GM19239 (cell line): Measurements from ENCODE around the gene ZDHHC17.

ENCODE experiments used
- DNase-seq: peaks from one replicate; pipeline ENCODE4 v3.0.0; 2011; ENCODE audit warnings: low spot score; ENCODE audit not compliant: insufficient read length
- FAIRE-seq: peaks from 2 replicates; lab custom pipeline; 2011; peaks lifted over from hg19 to GRCh38; lab: Jason Lieb, UNC

The ZDHHC17 gene

GRCh38 chr12:76872415-76872814 is 108.5 kb downstream of the ZDHHC17 start:
- FAIRE-seq = no peak
- DNase-seq = no peak

DNA sequence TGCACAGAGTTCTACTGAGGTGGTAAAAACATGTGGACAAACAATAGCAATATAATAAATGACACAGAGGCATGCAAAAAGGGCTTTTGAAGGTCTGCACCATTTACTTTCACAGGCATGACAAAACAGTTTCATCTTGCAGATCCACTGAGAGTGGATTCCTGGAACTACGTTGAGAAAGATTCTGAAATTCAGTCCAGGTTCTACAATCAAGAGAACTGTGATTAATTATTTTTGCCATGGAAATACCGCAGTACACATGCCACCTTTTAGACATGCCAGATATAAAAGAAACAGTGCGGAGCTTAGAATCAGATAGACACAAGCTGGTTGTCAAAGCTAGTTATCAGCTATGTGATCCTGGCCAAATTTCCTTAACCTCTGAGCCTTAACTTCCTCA is 110.1 kb downstream of the ZDHHC17 start:
- DNase-seq (no peak), FAIRE-seq (no peak)

GRCh38 chr12:76874491-76875190 is 110.7 kb downstream of the ZDHHC17 start:
- FAIRE-seq = no peak
- no peak for DNase-seq

DNA sequence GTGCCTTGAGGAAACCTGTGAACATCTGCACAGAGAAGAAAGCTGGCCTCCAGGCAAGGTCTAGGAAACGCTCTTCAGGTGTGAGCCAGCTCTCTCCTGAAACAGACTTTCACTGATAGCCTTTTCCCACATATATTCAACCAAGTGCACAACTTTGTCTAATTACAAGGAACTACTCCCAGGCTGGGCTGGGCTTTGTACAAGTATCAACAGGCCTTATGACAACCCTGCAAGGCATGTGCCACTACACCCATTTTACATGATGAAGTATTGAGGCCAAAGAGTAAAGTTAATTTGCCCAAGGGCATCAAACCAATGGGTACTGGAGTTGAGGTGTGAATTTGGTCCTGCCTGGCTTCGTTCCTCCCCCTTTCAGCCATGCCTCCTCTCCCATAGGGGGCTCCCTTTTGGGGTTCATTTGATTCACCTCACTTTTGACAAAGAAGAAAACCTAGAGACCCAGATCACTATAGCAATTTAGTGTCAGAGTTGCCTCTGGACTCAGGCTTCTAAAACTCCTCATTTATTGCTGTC is 112.8 kb downstream of the ZDHHC17 start:
- DNase-seq = no peak

DNA sequence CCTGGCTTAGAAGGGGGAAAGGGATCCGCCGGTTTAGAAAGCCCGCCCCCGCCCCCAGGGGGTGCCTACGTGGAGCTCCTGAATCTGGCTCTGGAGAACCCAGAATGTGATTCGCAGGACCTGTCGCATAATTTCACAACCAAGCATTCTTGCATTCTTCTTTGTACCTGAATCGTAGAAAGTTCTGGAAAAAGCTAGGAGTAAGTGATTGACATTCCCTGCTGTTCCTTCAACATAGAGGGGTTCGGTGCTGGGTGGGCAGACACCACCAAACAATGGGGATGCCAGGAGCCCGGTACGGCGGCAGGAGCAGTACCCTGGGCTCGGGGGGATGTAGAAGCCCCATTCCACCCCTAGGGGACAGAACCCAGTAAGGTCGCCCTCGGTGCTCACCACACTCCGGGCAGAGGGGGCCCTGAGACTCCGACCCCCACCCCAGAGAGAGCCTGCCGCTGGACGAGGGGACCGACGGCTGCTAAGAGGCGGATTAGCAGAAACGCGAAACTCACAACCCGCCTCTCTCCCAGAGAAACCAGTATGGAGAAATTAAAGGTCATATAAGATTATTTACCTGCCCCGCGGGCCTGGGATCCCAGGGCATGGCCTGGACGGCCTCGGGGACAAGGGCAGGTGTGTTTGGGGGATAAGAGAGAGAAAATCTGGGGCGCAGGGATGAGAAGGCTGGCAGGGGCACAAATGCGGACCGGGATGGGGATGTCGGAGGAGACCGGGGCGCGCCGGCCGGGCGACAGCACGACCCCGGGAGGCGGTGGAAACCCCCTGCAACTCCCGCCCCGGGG is 114.4 kb downstream of the ZDHHC17 start:
- DNase-seq (peak; percentile 20), FAIRE-seq (no peak)

More for the DNA sequence above, 112.8 kb downstream of the ZDHHC17 start:
- no peak for FAIRE-seq

DNA sequence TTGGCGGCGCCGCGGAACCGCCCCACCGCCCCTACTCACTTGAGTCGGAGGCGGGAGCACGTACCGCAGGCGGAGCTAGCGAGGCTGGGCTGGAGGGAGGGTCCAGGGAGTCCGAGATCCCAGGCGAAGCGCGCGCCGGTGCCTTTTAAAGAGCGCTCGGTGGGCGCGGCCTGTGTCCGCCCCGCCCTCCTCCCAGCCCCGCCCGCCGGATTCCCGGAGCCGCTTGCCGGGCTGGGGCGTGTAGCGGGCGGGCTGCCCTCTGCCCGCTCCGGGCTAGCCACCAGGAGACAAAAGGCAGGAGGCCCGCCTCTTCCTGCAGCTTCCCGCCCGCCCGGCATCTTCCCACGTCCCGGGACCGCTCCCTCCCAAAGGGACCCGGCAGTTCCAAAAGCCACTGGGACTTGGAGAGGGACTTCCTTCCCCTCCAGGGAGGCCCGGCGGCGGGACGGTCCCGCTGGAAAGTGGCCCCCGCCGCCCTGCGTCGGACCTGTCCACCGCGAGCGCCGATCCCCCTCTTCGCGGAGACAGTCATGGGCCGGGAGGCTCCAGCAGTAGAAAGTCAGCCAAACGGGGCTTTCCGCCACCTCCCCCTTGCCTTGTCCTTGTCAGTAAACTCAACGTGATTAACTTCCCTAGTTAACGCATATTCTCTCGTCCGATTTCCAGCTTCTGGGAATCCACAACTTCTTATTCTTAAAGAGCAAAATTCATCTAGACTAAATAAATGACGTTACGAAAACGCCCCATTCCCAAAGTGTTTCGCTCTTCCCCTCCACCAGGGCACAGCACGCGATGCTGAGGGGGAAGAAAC is 115.2 kb downstream of the ZDHHC17 start, which contains the start of gene CSRP2:
Gene CSRP2, minus strand, starts transcription at position 121 of the 811 bp plus-strand sequence. CDS start 12,759 bp downstream, outside the sequence.
- peak; percentile 54 for FAIRE-seq
- peak; percentile 68 for DNase-seq

DNA sequence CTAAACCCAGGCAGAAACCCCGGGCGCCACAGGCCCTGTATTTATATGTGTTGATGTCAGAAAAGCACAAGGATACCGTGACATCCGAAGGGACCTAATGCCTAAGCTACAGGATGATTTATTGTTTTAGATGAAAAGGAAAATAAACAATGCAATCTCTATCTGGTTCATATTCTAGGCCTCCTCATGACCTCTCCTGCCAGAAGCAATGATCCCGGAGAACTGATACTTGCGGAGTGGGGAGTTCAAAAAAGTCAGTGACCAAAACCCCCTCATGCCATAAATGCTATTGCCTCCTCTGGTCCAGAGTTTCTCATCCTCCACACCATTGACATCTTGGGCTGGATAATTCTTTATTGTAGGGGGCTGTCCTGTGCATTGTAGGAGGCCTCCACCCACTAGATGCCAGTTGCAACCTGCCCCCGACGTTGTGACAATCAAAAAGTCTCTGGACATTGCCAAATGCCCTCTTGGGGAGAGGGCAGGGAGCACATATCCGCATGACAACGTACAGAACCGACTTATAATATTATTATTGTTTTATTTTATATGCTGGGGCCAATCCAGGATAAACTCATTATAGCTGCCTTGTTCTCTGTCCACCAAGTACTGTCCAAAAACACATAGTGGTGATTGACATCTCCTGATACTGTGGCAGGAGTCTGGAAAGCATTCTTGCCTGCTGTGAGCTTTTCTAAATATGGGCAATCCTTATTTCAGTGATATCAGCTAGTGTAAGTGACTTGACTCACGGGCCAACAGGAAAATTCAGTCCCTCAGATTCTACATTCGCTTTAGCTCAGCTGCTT is 116.0 kb downstream of the ZDHHC17 start:
- DNase-seq (no peak), FAIRE-seq (no peak)

- no peak for FAIRE-seq
- DNase-seq = no peak
These were observed 116.7 kb downstream of the ZDHHC17 start for GRCh38 chr12:76880519-76881023.

DNA sequence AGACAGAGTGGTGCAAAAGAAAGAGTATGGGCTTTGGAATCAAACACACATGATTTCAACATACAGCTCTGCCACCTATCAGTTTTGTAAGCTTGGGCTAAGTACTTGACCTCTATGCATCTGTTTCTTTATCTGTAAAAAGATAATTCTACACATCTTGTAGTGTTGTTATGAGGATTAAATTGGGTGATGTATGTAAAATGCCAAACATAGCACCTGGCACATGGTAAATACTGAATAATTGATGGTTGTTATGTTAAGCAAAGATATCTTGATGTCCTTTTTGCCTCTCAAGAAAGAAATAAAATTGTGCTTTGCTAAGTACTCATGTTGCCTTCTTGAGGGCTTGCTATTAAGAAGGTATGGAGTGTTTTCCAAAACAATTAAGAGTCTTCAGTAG is 117.2 kb downstream of the ZDHHC17 start:
- FAIRE-seq = no peak
- no peak for DNase-seq

GRCh38 chr12:76882367-76882766 is 118.5 kb downstream of the ZDHHC17 start:
- DNase-seq = no peak
- FAIRE-seq = no peak

DNA sequence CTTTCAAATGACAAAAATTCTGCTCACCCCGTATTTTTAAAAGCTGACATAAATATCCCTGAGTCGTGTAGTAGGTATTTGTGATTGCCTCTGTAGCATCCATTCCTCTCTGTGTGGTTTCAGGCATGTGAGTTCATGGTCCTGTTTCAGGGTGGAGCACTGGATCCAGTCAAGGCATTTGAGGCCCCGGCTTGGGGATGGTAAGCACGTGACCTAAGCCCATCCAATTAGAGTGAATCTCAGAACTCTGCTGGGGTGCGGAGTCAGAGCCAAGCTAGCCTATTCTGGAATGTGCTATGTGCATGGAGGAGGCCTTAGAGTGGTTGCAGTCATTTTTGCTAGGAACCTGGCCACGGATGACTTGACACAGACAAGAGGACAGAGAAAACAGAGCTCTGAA is 119.2 kb downstream of the ZDHHC17 start:
- DNase-seq (no peak), FAIRE-seq (no peak)

DNA sequence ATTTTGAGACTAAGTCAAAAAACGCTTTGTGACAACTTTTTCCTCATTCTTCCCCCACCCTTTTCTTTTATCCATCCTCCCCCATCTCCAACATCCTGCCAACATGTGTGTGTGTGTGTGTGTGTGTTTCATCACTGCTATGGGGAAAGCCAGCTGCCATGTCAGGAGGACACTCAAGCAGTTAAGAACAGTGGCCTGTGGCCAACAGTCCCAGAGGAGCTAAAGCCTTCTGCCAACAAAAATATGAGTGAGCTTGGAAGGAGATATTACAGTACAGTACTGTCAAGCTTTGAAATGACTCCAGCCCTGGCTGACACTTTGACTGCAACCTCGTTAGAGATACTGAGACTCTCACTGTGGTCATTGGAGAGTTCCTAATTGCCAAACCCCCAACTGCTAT is 119.9 kb downstream of the ZDHHC17 start:
- DNase-seq = no peak
- FAIRE-seq = no peak

DNA sequence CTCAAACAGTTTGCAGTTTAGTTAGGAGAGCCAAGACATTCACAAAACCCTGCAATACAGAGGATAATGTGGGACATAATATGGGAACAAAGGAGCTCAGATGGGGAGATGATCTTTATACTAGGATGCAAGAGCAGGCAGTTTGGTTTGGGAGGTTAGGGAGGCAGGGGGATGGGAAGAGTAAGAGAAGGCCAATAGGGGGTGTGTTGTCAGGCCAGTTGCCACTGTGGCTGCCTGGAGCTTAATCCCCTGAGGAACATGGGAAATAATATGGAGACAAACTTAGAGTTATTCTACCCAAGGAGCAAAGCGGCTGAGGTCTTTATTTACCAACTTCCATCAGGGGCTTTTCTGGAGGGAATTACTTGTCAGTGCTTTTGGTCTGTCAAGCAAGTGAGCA is 124.9 kb downstream of the ZDHHC17 start:
- DNase-seq (no peak), FAIRE-seq (no peak)

DNA sequence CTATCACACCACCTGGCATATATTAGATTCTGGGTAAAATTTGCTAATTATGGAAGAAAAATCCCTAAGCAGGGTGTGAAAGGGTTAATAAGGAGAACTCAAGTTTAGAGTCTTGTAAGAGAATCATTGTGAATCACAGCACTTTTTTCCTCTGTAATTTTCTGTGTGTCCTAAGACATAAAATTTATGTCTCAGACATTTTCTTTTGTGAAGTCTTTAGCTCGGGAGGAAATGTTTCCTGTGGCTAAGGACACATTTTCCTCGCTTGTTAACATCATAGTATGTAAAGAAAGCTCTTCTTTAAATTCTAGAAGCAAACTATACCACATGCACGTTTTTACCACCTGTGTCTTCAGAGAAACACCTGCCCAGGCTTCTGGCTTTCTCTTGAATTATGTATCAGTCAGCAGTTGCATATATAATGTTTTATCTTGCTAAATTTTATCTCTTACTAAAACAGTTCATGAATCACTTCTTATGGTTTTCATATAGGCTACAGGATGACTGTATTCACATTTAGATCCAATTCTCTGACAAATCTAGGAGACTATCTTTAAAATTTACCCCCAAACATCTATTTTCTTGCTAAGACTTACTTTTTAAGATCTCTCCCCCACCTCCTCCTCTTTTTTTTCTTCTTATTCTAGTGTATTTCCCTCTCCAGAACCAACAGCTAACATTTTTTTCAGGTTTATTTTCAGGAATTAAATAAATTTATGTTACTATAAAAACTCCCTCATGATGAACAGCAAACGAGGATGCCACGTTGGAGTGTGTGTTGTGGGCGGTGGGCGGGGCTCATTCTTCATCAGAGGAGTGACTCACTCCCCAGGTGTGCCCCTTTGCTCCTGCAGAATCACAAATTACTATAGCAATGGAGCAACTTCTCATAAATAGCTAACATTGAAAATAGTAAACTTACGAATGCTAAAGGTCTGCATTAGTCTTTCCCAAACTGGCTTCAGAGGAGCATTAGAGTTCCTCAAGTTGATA is 126.5 kb downstream of the ZDHHC17 start:
- DNase-seq (no peak), FAIRE-seq (no peak)

DNA sequence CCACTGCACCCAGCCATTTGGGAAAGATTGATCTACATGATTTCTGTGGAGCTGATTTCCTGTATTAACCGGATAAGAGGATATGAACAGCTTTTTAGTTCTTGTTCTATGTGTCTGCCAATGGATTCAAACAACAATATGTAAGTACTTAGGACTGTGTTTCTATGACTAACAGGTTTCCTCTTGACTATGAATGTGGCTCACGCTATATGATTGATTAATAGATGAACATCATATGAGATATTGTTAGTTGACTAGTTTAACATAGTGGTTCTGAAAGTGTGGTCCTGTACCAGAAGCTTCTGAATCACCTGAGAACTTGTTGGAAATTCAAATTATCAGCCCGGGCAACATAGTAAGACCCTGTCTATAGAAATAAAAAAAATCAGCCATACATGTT is 127.7 kb downstream of the ZDHHC17 start:
- DNase-seq (no peak), FAIRE-seq (no peak)

GRCh38 chr12:76895796-76896195 is 131.9 kb downstream of the ZDHHC17 start:
- FAIRE-seq (no peak), DNase-seq (no peak)

DNA sequence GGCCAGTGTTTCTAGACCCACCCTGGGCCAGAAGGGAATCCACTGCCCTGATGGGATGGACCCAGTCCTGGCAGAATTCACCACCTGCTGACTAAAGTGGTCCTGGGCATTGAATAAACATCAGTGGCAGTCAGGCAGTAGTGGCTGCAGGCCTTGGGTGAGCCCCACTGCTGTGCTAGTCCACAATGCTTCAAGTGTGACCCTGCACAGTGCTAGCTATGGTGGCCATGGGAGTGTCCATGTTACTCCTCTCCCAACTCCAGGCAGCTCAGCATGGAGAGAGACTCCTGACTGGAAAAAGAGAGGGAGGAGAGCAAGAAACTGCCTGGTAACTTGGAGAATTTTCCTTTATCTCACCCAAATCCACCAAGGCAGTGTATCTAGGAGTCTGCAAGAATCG is 132.4 kb downstream of the ZDHHC17 start:
- DNase-seq (no peak), FAIRE-seq (no peak)

DNA sequence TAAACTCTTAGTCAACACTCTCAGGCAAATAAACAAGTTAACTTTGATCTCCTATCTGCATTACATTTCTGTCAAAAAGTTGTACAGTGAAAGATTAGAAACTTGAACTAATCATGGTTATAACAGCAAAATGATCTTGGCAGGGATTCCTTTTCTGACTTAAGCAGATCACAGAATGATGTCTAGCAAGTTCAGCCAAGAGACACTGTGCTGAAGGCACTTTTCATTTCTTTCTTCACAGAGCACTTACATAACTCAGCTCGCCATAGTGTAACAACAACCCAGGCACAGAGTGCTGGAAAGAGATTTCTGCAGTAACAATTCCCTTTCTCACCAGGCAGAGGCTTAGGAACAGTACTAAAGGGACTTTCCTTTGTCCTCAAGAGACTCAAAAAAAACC is 134.5 kb downstream of the ZDHHC17 start:
- DNase-seq (no peak), FAIRE-seq (no peak)
